ENCODE results near the gene TMEM198.

Gene TMEM198

DNA sequence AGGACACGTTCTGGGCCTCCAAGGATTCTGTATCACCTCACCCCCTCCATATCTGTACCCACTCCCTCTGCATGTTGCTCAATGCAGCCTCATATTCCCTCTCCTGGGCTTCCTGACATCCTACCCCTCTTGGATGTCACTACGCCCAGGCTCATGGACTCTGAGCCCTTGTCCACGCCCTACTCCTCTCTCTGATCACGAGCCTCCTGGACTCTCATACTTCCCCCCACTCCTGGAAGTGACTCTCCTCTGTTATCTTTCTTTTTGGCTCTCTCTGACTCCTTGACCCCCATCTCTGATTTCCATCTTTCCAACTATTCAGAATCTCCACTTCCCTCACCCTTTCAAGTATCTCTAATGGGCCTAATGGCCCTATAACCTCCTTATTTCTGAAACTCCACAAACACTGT, 2.1 kb downstream of the TMEM198 start:
- DNase-seq, result no peak

GRCh38 chr2:219547621-219548020, 3.8 kb downstream of the TMEM198 start:
- no peak for DNase-seq

DNA sequence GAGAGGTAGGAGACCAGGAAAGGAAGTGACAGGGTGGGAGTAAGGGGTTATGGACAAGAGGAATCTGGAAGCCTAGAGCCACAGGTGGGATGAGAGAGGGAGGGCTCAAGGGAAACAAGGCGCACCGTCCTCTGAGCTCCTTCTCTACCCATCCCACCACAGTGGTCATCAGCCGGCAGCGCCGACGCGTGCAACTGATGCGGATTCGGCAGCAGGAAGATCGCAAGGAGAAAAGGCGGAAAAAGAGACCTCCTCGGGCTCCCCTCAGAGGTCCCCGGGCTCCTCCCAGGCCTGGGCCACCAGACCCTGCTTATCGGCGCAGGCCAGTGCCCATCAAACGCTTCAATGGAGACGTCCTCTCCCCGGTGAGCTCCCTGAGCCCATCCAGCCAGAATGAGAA, 5.2 kb downstream of the TMEM198 start:
- no peak for DNase-seq

DNA sequence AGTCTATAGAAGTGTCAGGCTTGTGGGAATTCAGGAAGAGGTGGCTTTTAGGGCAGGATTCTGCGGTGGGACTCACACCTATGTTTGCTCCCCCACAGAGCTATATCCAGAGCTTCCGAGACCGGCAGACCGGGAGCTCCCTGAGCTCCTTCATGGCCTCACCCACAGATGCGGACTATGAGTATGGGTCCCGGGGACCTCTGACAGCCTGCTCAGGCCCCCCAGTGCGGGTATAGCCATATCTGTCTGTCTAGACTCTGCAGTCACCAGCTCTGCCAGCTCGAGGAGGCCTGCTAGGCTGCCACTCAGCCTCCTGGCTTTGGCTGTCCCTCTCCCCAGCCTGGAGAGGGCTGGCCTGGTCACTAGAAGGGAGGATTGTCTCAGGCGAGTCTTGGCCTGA, 5.8 kb downstream of the TMEM198 start:
- DNase-seq, result no peak

- no peak for DNase-seq
Measured at GRCh38 chr2:219551441-219552381, 7.9 kb downstream of the TMEM198 start.

DNA sequence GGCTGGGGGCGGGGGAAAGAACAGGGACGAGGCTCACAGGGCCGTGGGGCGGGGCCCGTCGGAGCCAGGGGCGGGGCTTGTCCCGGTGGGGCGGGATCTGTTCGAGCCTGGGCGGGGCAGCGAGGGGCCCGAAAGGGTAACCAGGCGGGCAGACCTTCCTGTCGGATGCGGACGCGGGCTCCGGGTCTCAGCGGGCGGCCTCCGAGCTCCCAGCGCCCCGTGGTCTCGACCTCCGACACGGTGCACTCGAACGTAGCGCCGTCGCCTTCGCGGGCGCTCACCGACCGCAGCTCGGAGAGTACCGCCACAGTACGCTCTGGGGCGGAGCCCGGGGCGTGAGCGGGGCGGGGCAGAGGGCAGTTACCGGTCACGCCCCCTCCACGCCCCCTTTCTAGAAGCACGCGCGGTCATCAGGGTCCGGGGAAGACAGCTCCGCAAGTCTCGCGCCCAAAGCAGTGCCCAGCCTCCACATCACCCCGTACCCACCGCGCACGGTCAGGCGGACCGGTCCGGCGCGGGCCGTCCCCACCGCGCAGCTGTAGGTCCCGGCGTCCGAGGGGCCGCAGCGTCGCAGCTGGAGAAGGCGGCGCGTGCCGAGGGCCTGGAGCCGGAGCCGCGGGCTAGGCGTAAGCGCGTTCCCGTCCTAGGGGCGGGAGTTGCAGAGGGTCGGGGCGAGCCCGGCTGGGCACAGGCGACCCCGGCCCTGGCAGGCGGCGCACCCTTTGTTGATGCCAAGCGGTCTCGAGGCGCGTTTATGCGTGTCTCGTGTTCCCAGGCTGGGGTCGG, 8.7 kb downstream of the TMEM198 start:
- no peak for DNase-seq

DNA sequence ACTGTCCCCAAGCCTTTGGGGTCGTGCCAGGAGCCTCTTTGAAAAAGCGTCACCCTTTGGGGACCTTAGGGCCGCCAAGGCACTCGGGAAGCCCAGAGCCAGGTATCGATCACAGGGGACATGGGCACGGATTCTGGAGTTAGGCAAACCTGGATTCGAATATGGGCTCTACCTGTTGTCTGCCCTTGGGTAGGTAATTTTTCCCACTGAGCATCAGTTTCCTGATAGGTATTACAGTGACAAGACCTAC, 9.3 kb downstream of the TMEM198 start:
- DNase-seq, result no peak

GRCh38 chr2:219553463-219553963, 9.7 kb downstream of the TMEM198 start:
- DNase-seq, result no peak

DNA sequence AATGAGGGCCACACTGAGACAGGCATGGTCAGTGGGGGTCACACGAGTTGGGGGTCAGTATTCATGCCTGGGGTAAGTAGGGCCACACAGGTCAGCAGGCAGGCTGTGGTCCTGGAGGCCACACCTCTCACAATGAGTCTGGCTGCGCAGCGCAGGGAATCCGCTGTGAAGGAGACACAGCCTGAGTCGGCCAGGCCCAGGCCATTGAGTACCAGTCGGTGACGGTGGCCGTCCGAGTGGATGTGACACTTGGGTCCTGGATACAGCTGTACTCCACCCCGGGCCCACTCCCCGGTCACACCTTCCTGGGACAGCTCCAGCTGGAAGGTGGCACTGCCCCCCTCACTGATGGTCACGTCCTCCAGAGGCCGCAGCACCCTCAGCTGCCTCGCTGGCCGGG, 10.5 kb downstream of the TMEM198 start:
- no peak for DNase-seq

DNA sequence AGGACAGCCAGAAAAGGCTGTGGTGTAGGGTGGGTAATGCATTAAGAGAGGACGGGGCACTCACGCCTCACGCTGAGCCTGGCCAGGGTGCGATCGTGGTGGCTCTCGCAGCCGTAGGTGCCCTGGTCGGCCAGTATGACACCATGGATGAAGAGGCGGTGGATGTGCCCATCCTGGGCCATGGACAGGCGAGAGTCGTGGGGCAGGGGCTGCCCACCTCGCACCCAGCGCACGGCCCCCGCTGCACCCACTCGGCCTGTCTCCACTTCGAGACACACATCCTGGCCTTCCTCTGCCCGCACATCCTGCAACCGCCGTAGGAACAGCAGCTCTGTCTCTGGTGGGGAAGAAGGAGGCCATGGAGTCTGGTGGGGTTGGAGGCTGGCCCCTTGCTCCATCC, 12.1 kb downstream of the TMEM198 start:
- DNase-seq, result no peak

DNA sequence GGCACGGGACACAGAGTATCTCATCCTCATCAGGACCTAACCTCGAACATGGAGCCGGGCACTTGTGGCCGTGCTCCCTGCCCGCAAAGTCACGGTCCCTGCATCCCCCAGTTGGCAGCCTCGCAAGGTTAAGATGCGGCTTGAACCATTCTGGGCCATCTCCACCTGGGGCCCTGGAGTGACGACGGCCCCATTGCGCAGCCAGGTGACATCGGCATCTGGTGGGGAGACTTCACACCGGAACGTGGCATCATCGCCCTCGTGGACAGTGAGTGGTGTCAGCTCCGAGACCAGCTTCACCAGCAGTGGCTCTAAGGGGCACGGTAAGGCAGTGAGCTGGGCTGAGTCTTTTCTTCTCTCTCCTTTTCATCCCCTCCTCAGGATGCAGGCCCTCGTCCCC, 12.6 kb downstream of the TMEM198 start:
- no peak for DNase-seq

DNA sequence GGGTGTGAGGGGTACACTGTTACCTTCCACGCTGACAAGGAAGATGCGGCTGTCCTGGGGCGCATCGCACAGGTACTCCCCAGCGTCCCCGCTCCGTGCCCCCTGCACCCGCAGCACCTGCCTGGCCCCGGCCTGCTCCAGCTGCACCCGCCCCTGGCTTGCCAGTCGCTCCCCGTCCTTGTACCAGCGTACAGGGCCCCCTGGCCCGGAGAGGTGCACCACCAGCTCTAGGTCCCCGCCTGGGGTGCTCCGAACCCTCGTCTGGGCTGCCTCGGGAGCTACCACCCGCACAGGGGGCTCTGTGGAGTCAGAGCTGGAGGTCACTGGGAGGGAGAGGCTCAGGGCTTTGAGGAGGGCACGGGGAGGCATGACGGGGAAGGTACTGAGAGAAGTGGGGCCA, 13.5 kb downstream of the TMEM198 start:
- no peak for DNase-seq

DNA sequence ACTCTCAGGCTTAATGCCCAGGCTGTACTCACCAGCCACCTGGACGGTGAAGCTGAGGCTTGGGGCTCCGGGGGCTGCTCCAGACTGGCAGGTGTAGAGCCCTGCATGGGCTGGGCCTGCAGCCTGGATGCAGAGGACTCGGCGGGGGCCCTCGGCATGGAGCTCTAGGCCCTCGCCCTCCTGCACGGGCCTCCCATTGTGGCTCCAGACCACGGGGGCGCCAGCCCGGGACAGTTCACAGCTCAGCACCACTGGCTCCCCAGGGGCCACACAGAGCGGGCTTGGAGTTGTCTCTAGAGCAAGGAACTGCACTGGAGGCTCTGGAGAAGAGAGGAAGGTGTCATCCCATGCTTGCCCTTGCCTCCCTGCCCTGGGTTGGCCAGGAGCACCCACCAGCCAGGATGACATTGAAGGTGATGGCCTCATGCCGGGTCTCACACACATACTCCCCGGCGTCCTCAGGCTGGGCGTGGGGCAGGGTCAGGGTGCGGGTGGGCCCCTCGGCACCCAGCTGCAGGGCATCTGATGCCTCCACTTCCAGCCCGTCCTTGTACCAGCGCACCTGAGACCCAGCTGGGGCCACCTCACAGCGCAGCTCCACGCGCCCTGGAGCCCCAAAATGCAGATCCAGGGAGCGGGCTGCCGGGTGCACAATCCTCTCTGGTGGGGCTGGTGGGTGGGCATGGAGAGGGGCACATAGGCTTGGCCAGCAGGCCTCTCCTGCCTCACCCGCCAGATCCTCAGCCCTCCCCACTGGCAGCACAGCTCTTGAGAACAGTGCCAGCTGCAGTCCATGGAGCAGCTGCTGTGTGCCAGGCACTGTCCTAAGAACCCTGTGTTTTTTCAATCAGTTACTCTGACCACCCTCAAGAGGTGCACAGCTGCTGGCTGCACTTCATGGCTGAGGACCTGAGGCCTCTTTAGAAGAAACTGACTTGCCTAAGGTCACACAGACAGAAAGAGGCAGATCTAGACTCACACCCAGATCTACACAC, 14.3 kb downstream of the TMEM198 start:
- no peak for DNase-seq

GRCh38 chr2:219559156-219559915, 15.5 kb downstream of the TMEM198 start:
- DNase-seq, result no peak

- DNase-seq, result no peak
Measured at GRCh38 chr2:219560037-219560892, 16.4 kb downstream of the TMEM198 start.

GRCh38 chr2:219560893-219561178, 17.0 kb downstream of the TMEM198 start:
- no peak for DNase-seq

- no peak for DNase-seq
Measured at GRCh38 chr2:219561179-219562048, 17.6 kb downstream of the TMEM198 start.

GRCh38 chr2:219562049-219563020, 18.5 kb downstream of the TMEM198 start:
- DNase-seq, result no peak
